Liver (tissue), 9 donors: ENCODE measurements around the gene SNAP47. TPM values are rescaled to one million over a fixed set of nuclear protein-coding genes. Genes with fewer than 3 reads are reported as not detected.

Experiments
- DNase-seq: peaks from one replicate; pipeline ENCODE4 v3.0.0-alpha.2; 2017; ENCODE audit warnings: low spot score
- H3K27ac ChIP-seq, 2 donors: one replicate each; pipeline ENCODE4 v1.7.0; 2013; ENCODE audit warnings: inconsistent platforms in 2 of 2, low read length in 2 of 2, control low read depth in 1 of 2, low read depth in 1 of 2, mild to moderate bottlenecking in 1 of 2
- H3K27me3 ChIP-seq, 4 donors: one replicate each; pipeline versions ENCODE4 v1.6.1 to v1.7.0; 2013; ENCODE audit warnings: low read length in 3 of 4, inconsistent platforms in 1 of 4, mild to moderate bottlenecking in 1 of 4, moderate library complexity in 1 of 4; ENCODE audit not compliant: control insufficient read depth in 4 of 4, insufficient read depth in 4 of 4
- H3K36me3 ChIP-seq, 4 donors: one replicate each; pipeline versions ENCODE4 v1.6.1 to v1.7.0; 2013; ENCODE audit warnings: low read length in 3 of 4, mild to moderate bottlenecking in 3 of 4, low read depth in 1 of 4, moderate library complexity in 1 of 4; ENCODE audit not compliant: control insufficient read depth in 4 of 4, insufficient read depth in 3 of 4
- H3K4me1 ChIP-seq, 4 donors: one replicate each; pipeline versions ENCODE4 v1.6.1 to v1.7.0; 2013; ENCODE audit warnings: low read length in 3 of 4, mild to moderate bottlenecking in 3 of 4, moderate library complexity in 1 of 4; ENCODE audit not compliant: control insufficient read depth in 4 of 4, insufficient read depth in 4 of 4
- H3K4me3 ChIP-seq, 3 donors: one replicate each; pipeline versions ENCODE4 v1.6.1 to v1.7.0; 2013; ENCODE audit warnings: low read length in 3 of 3, control low read depth in 1 of 3, low read depth in 1 of 3, mild to moderate bottlenecking in 1 of 3
- H3K9ac ChIP-seq, 2 donors: one replicate each; pipeline ENCODE4 v1.7.0; 2013; ENCODE audit warnings: low read length in 2 of 2, mild to moderate bottlenecking in 2 of 2, moderate library complexity in 2 of 2, control low read depth in 1 of 2, low read depth in 1 of 2
- H3K9me3 ChIP-seq, 4 donors: one replicate each; pipeline versions ENCODE4 v1.6.1 to v1.7.0; 2013; ENCODE audit warnings: low read length in 3 of 4; ENCODE audit not compliant: control insufficient read depth in 4 of 4
- EGR1 ChIP-seq, 2 donors: IDR thresholded peaks; 2 replicates each; pipeline ENCODE4 v1.6.1; 2016 to 2018; ENCODE audit warnings: antibody characterized with exemption in 2 of 2, low read depth in 2 of 2
- FOXA1 ChIP-seq: IDR thresholded peaks from 2 replicates; pipeline ENCODE4 v1.6.1; 2016; ENCODE audit warnings: antibody characterized with exemption
- FOXA2 ChIP-seq: IDR thresholded peaks from 2 replicates; pipeline ENCODE4 v1.6.1; 2016; ENCODE audit warnings: antibody characterized with exemption
- GABPA ChIP-seq, 2 donors: IDR thresholded peaks in 1 of 2; conservative IDR thresholded peaks in 1 of 2; 2 replicates each; pipeline ENCODE4 v1.6.1; 2016; ENCODE audit warnings: antibody characterized with exemption in 2 of 2, mild to moderate bottlenecking in 1 of 2, moderate library complexity in 1 of 2
- HNF4G ChIP-seq: IDR thresholded peaks from 2 replicates; pipeline ENCODE4 v1.6.1; 2016; ENCODE audit warnings: antibody characterized with exemption
- JUND ChIP-seq, 2 donors: IDR thresholded peaks; 2 replicates each; pipeline ENCODE4 v1.6.1; 2016; ENCODE audit warnings: antibody characterized with exemption in 2 of 2
- MAX ChIP-seq: IDR thresholded peaks from 2 replicates; pipeline ENCODE4 v1.6.1; 2016; ENCODE audit warnings: antibody characterized with exemption
- NR2F2 ChIP-seq: IDR thresholded peaks from 2 replicates; pipeline ENCODE4 v1.6.1; 2016; ENCODE audit warnings: antibody characterized with exemption
- RAD21 ChIP-seq, 2 donors: IDR thresholded peaks; 2 replicates each; pipeline ENCODE4 v1.6.1; 2016; ENCODE audit warnings: antibody characterized with exemption in 2 of 2, mild to moderate bottlenecking in 2 of 2
- REST ChIP-seq: IDR thresholded peaks from 2 replicates; pipeline ENCODE4 v1.6.1; 2016; ENCODE audit warnings: antibody characterized with exemption, mild to moderate bottlenecking
- RXRA ChIP-seq, 2 donors: IDR thresholded peaks; 2 replicates each; pipeline ENCODE4 v1.6.1; 2017 to 2018; ENCODE audit warnings: antibody characterized with exemption in 2 of 2, mild to moderate bottlenecking in 1 of 2
- SP1 ChIP-seq: IDR thresholded peaks from 2 replicates; pipeline ENCODE4 v1.6.1; 2018; ENCODE audit warnings: antibody characterized with exemption, mild to moderate bottlenecking
- WGBS: extraction: QIAGEN DNeasy Blood & Tissue Kit; methylation state at CpG from one replicate; pipeline ENCODE4 v1.1.7; 2013; 5-methylcytosine and 5-hydroxymethylcytosine counted together
- polyA plus RNA-seq, 2 donors: library from polyadenylated mRNA; stranded (reverse) in 1 of 2; unstranded in 1 of 2; fragments of 200-250 nt in 1 of 2; fragments of >200 nt in 1 of 2; fragmentation: Nextera tagmentation in 1 of 2; extraction: Ambion mirVana in 1 of 2; gene quantifications; one replicate each; pipeline versions ENCODE4 v1.2.1 to v1.2.3, GENCODE V29; 2013 to 2015
- total RNA-seq, 2 donors: library from RNA; depleted of rRNA; stranded (reverse); fragments of >200 nt; gene quantifications; one replicate each; pipeline ENCODE4 v1.2.3, GENCODE V29; 2014
- TF ChIP-seq, protein P1 (sequence below): IDR thresholded peaks from 2 replicates; pipeline ENCODE4 v1.6.1; 2016; ENCODE audit warnings: antibody characterized with exemption
- TF ChIP-seq, protein P2 (sequence below): fragments of 150-350 bp; IDR thresholded peaks from 2 replicates; pipeline ENCODE4 v1.5.1; 2017; ENCODE audit warnings: improper control_type of control experiment, low read depth, low read length; ENCODE audit not compliant: missing input control
- donor health status: healthy.
- donor health status: healthy.
- donor health status: healthy.
- donor health status: healthy.
- donor health status: healthy.

The SNAP47 gene
- total and polyA plus RNA-seq, 4 donors: 15.3 to 23.3 (median 16.3) TPM

DNA sequence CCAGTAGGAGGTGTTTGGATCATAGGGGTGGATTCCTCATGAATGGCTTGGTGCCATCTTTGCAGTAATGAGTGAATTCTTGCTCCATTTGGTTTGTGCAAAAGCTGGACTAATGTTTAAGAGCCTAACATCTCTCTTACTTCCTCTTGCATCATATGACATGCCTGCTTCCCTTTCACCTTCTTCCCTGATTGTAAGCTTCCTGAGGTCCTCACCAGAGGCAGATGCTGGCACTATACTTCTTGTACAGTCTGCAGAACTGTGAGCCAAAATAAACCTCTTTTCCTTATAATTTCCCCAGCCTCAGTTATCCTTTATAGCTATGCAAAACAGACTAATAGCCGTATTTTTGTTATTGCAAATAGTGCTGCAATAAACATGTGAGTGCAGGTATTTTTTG is 88.3 kb downstream of the SNAP47 start:
- H3K27me3 ChIP-seq: no peaks in the 10 kb centered on the region
- 73% methylated on average over 1 of the region's 1 CpG for WGBS

DNA sequence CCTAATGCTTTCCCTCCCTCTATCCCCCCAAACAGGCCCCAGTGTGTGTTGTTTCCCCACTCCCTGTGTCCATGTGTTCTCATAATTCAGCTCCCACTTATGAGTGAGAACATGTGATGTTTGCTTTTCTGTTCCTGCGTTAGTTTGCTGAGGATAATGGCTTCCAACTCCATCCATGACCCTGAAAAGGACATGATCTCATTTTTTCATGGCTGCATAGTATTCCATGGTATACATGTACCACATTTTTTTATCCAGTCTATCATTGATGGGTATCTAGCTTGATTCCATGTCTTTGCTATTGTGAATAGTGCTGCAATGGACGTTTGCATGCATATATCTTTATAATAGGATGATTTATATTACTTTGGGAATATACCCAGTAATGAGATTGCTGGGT is 89.0 kb downstream of the SNAP47 start:
- no peak for DNase-seq
- H3K36me3 ChIP-seq: no peaks in the 10 kb centered on the region
- no peak overlapping the region for H3K4me3 ChIP-seq
- H3K9me3 ChIP-seq: peaks cover 0 to 15% (median 3%) of the 10 kb centered on the region in 4 donors
- TF ChIP-seq MAX (no peak), SP1 (no peak), FOXA1 (no peak), NR2F2 (no peak), HNF4G (no peak), RAD21 (IDR thresholded peaks at IDR 0.05) (no peak), GABPA (IDR thresholded peaks at IDR 0.05 in 1 of 2, conservative IDR thresholded peaks at IDR 0.05 in 1 of 2) (no peak), JUND (IDR thresholded peaks at IDR 0.05) (no peak), FOXA2 (no peak), REST (no peak), RXRA (IDR thresholded peaks at IDR 0.05) (no peak), EGR1 (IDR thresholded peaks at IDR 0.05; ENCODE audit: low read depth in 2 of 2) (no peak)
- TF ChIP-seq, protein P1, sequence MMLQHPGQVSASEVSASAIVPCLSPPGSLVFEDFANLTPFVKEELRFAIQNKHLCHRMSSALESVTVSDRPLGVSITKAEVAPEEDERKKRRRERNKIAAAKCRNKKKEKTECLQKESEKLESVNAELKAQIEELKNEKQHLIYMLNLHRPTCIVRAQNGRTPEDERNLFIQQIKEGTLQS: no peak
- TF ChIP-seq, protein P2, sequence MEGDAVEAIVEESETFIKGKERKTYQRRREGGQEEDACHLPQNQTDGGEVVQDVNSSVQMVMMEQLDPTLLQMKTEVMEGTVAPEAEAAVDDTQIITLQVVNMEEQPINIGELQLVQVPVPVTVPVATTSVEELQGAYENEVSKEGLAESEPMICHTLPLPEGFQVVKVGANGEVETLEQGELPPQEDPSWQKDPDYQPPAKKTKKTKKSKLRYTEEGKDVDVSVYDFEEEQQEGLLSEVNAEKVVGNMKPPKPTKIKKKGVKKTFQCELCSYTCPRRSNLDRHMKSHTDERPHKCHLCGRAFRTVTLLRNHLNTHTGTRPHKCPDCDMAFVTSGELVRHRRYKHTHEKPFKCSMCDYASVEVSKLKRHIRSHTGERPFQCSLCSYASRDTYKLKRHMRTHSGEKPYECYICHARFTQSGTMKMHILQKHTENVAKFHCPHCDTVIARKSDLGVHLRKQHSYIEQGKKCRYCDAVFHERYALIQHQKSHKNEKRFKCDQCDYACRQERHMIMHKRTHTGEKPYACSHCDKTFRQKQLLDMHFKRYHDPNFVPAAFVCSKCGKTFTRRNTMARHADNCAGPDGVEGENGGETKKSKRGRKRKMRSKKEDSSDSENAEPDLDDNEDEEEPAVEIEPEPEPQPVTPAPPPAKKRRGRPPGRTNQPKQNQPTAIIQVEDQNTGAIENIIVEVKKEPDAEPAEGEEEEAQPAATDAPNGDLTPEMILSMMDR: no peak
- no peak overlapping the region for H3K9ac ChIP-seq
- H3K27ac ChIP-seq: no peak overlapping the region
- H3K27me3 ChIP-seq: no peaks in the 10 kb centered on the region
- WGBS: 35% methylated on average over 2 of the region's 2 CpGs
- H3K4me1 ChIP-seq: no peaks in the 10 kb centered on the region

More for the DNA sequence above, 88.3 kb downstream of the SNAP47 start:
- Histone ChIP-seq H3K27ac (no peak overlapping the region), H3K36me3 (no peaks in the 10 kb centered on the region), H3K4me1 (no peaks in the 10 kb centered on the region), H3K9me3 (peaks cover 0 to 11% (median 3%) of the 10 kb centered on the region in 4 donors), H3K9ac (no peak overlapping the region), H3K4me3 (no peak overlapping the region)
- TF ChIP-seq GABPA (IDR thresholded peaks at IDR 0.05 in 1 of 2, conservative IDR thresholded peaks at IDR 0.05 in 1 of 2): no peak
- TF ChIP-seq NR2F2: no peak
- no peak for TF ChIP-seq HNF4G
- no peak for TF ChIP-seq FOXA2
- TF ChIP-seq RXRA (IDR thresholded peaks at IDR 0.05): no peak
- TF ChIP-seq REST: no peak
- no peak for DNase-seq
